H1 (cell line): ENCODE data around the gene IGSF11. TPM values are rescaled to one million over a fixed set of nuclear protein-coding genes. Genes with fewer than 3 reads are reported as not detected.

Source experiments
- CTCF ChIA-PET: fragments of 300-600 bp; sonication (Branson Sonifier 250); formaldehyde crosslinking; loops from one replicate; lab custom pipeline; 2021; ENCODE audit not compliant: partially characterized antibody; lab: Charles Lee
- POLR2A ChIA-PET: fragments of 300-600 bp; sonication (Branson Sonifier 250); formaldehyde crosslinking; loops from one replicate; lab custom pipeline; 2021; ENCODE audit warnings: inconsistent platforms; ENCODE audit not compliant: partially characterized antibody; lab: Charles Lee
- DNase-seq, 2 experiments: peaks; one replicate each; pipeline versions ENCODE4 v3.0.0 to v3.0.0-alpha.2; 2010 to 2022; ENCODE audit warnings: low spot score in 2 of 2, low read depth in 1 of 2, mixed read lengths in 1 of 2
- FAIRE-seq: peaks from 2 replicates; lab custom pipeline; 2011; peaks lifted over from hg19 to GRCh38; lab: Jason Lieb, UNC
- H2AFZ ChIP-seq: 2 replicates; pipeline ENCODE4 v1.8.1; 2012; ENCODE audit warnings: low read length, inconsistent platforms
- H2AK5ac ChIP-seq: 2 replicates; pipeline ENCODE4 v1.6.1; 2013; ENCODE audit warnings: low read depth, low read length
- H2BK120ac ChIP-seq: replicated peaks from 2 replicates; pipeline ENCODE3; 2013; ENCODE audit warnings: low read depth, low read length, inconsistent platforms
- H2BK12ac ChIP-seq: 2 replicates; pipeline ENCODE4 v1.6.1; 2013; ENCODE audit warnings: low read depth, low read length
- H2BK15ac ChIP-seq: 2 replicates; pipeline ENCODE4 v1.6.1; 2013; ENCODE audit warnings: low read length
- H2BK20ac ChIP-seq: 2 replicates; pipeline ENCODE4 v1.6.1; 2013; ENCODE audit warnings: low read length
- H2BK5ac ChIP-seq: 2 replicates; pipeline ENCODE4 v1.6.1; 2013; ENCODE audit warnings: low read depth, low read length
- H3K14ac ChIP-seq: 2 replicates; pipeline ENCODE4 v1.6.1; 2013; ENCODE audit warnings: inconsistent platforms; ENCODE audit not compliant: insufficient read length
- H3K18ac ChIP-seq: 2 replicates; pipeline ENCODE4 v1.6.1; 2013; ENCODE audit warnings: low read length; ENCODE audit errors: extremely low read depth
- H3K23ac ChIP-seq: 2 replicates; pipeline ENCODE4 v1.6.1; 2013; ENCODE audit warnings: inconsistent platforms; ENCODE audit not compliant: insufficient read length
- H3K23me2 ChIP-seq: 2 replicates; pipeline ENCODE4 v1.6.1; 2013; ENCODE audit warnings: low read depth, low read length
- H3K27ac ChIP-seq: 2 replicates; pipeline ENCODE4 v1.6.1; 2011; ENCODE audit warnings: low read depth, low read length, inconsistent platforms
- H3K27me3 ChIP-seq, 4 experiments: replicated peaks in 1 of 4; 1 replicate in 1 of 4; 2 replicates in 3 of 4; pipeline versions ENCODE4 v1.6.1 to v1.8.1; 2011 to 2013; ENCODE audit warnings: low read length in 3 of 4, mild to moderate bottlenecking in 3 of 4, inconsistent platforms in 2 of 4, mixed read lengths in 2 of 4, moderate library complexity in 1 of 4; ENCODE audit not compliant: control insufficient read depth in 3 of 4, insufficient read depth in 3 of 4; ENCODE audit errors: extremely low read depth in 1 of 4
- H3K36me3 ChIP-seq, 4 experiments: 2 replicates each; pipeline versions ENCODE4 v1.6.1 to v1.8.1; 2011 to 2013; ENCODE audit warnings: mild to moderate bottlenecking in 4 of 4, low read length in 3 of 4, moderate library complexity in 2 of 4, control low read depth in 1 of 4, inconsistent platforms in 1 of 4; ENCODE audit not compliant: insufficient read depth in 4 of 4, control insufficient read depth in 2 of 4
- H3K4ac ChIP-seq: replicated peaks from 2 replicates; pipeline ENCODE3; 2013; ENCODE audit warnings: low read length, low read depth, mixed read lengths, inconsistent platforms; ENCODE audit not compliant: insufficient read length
- H3K4me1 ChIP-seq, 4 experiments: replicated peaks in 1 of 4; 1 replicate in 1 of 4; 2 replicates in 3 of 4; pipeline versions ENCODE4 v1.6.1 to v1.8.1; 2011 to 2013; ENCODE audit warnings: low read length in 3 of 4, inconsistent platforms in 2 of 4, mixed read lengths in 1 of 4; ENCODE audit not compliant: insufficient read depth in 4 of 4, control insufficient read depth in 3 of 4
- H3K4me2 ChIP-seq, 2 experiments: 2 replicates each; pipeline versions ENCODE4 v1.6.1 to v1.8.1; 2011 to 2013; ENCODE audit warnings: low read depth in 2 of 2, low read length in 2 of 2, control low read depth in 1 of 2, inconsistent platforms in 1 of 2, mild to moderate bottlenecking in 1 of 2; ENCODE audit not compliant: insufficient read depth in 1 of 2
- H3K4me3 ChIP-seq, 4 experiments: fragments of 200-600, 300-600 bp in 1 of 4; sonication (generic), shearing (Covaris generic), sonication (Bioruptor Twin) in 1 of 4; 2 replicates each; pipeline versions ENCODE4 v1.5.1 to v1.8.1; 2011 to 2016; ENCODE audit warnings: low read length in 4 of 4, low read depth in 3 of 4, control low read depth in 2 of 4, inconsistent platforms in 2 of 4, mild to moderate bottlenecking in 2 of 4, mixed read lengths in 1 of 4, moderate library complexity in 1 of 4; ENCODE audit not compliant: insufficient read depth in 2 of 4; ENCODE audit errors: extremely low read depth in 1 of 4
- H3K56ac ChIP-seq: replicated peaks from 2 replicates; pipeline ENCODE3; 2013; ENCODE audit warnings: low read depth, mild to moderate bottlenecking, mixed read lengths, low read length, inconsistent platforms; ENCODE audit not compliant: insufficient read length
- H3K79me1 ChIP-seq: 2 replicates; pipeline ENCODE4 v1.6.1; 2013; ENCODE audit warnings: low read depth, low read length, control low read depth
- H3K79me2 ChIP-seq, 2 experiments: 2 replicates each; pipeline versions ENCODE4 v1.6.1 to v1.8.1; 2012 to 2013; ENCODE audit warnings: low read length in 2 of 2, mild to moderate bottlenecking in 2 of 2, inconsistent platforms in 1 of 2; ENCODE audit not compliant: insufficient read depth in 2 of 2, control insufficient read depth in 1 of 2
- H3K9ac ChIP-seq, 4 experiments: replicated peaks in 1 of 4; 1 replicate in 1 of 4; 2 replicates in 3 of 4; pipeline versions ENCODE4 v1.6.1 to v1.8.1; 2011 to 2013; ENCODE audit warnings: low read depth in 3 of 4, low read length in 3 of 4, control low read depth in 2 of 4, mild to moderate bottlenecking in 2 of 4, moderate library complexity in 2 of 4, inconsistent platforms in 1 of 4; ENCODE audit errors: extremely low read depth in 1 of 4
- H3K9me3 ChIP-seq, 2 experiments: 2 replicates each; pipeline versions ENCODE4 v1.6.1 to v1.8.1; 2012 to 2013; ENCODE audit warnings: mild to moderate bottlenecking in 2 of 2, moderate library complexity in 2 of 2, control low read depth in 1 of 2, inconsistent platforms in 1 of 2, low read depth in 1 of 2, low read length in 1 of 2, mixed read lengths in 1 of 2; ENCODE audit not compliant: insufficient read depth in 2 of 2
- H4K20me1 ChIP-seq, 2 experiments: replicated peaks in 1 of 2; 2 replicates each; pipeline versions ENCODE3 to v1.8.1; 2011 to 2013; ENCODE audit warnings: inconsistent platforms in 2 of 2, low read length in 2 of 2, mild to moderate bottlenecking in 1 of 2; ENCODE audit not compliant: insufficient read depth in 2 of 2, control insufficient read depth in 1 of 2
- H4K5ac ChIP-seq: 2 replicates; pipeline ENCODE4 v1.6.1; 2013; ENCODE audit warnings: low read length, low read depth, mixed read lengths, inconsistent platforms; ENCODE audit not compliant: insufficient read length
- H4K8ac ChIP-seq: 2 replicates; pipeline ENCODE4 v1.8.0; 2013; ENCODE audit warnings: mild to moderate bottlenecking, moderate library complexity, low read length, inconsistent platforms; ENCODE audit not compliant: insufficient read depth; ENCODE audit errors: extremely low read depth
- H4K91ac ChIP-seq: replicated peaks from 2 replicates; pipeline ENCODE3; 2013; ENCODE audit warnings: low read length, mixed read lengths, inconsistent platforms; ENCODE audit not compliant: insufficient read length
- BCL11A ChIP-seq, 2 experiments: IDR thresholded peaks; one replicate each; pipeline ENCODE4 v1.6.1; 2011; ENCODE audit warnings: low read depth in 2 of 2, low read length in 2 of 2, mild to moderate bottlenecking in 2 of 2
- CBX5 ChIP-seq: fragments of 300-800, 300-1000 bp; sonication (generic); IDR thresholded peaks from 2 replicates; pipeline ENCODE4 v1.7.1; 2016; ENCODE audit warnings: antibody characterized with exemption, low read length, low read depth
- CHD2 ChIP-seq: IDR thresholded peaks from 2 replicates; pipeline ENCODE4 v1.6.1; 2012; ENCODE audit warnings: low read length, improper control_type of control experiment
- FOSL1 ChIP-seq: IDR thresholded peaks from 2 replicates; pipeline ENCODE4 v1.6.1; 2011; ENCODE audit warnings: mild to moderate bottlenecking, low read depth, low read length, moderate library complexity; ENCODE audit not compliant: insufficient read depth
- POLR2A ChIP-seq, 2 experiments: IDR thresholded peaks; 1 replicate in 1 of 2; 2 replicates in 1 of 2; pipeline ENCODE4 v1.6.1; 2011; ENCODE audit warnings: low read depth in 2 of 2, low read length in 2 of 2, mild to moderate bottlenecking in 2 of 2; ENCODE audit errors: control extremely low read depth in 1 of 2
- POLR2AphosphoS5 ChIP-seq: IDR thresholded peaks from 2 replicates; pipeline ENCODE4 v1.6.1; 2011; ENCODE audit warnings: low read depth, low read length
- POU5F1 ChIP-seq: IDR thresholded peaks from 2 replicates; pipeline ENCODE4 v1.6.1; 2011; ENCODE audit warnings: low read depth, mild to moderate bottlenecking, low read length, moderate library complexity
- RBBP5 ChIP-seq: IDR thresholded peaks from 2 replicates; pipeline ENCODE4 v1.7.1; 2012; ENCODE audit warnings: low read depth, mild to moderate bottlenecking, inconsistent platforms, low read length, moderate library complexity, borderline replicate concordance
- SIRT6 ChIP-seq: IDR thresholded peaks from one replicate; pipeline ENCODE4 v1.7.1; 2012; ENCODE audit warnings: low read length, inconsistent platforms
- SIX5 ChIP-seq: IDR thresholded peaks from 2 replicates; pipeline ENCODE4 v1.6.1; 2011; ENCODE audit warnings: mild to moderate bottlenecking, low read depth, low read length
- SRF ChIP-seq: IDR thresholded peaks from 2 replicates; pipeline ENCODE4 v1.6.1; 2011; ENCODE audit warnings: mild to moderate bottlenecking, low read depth, low read length, moderate library complexity
- TCF12 ChIP-seq: IDR thresholded peaks from 2 replicates; pipeline ENCODE4 v1.6.1; 2011; ENCODE audit warnings: low read depth, mild to moderate bottlenecking, low read length
- WGBS, 2 experiments: shearing (Covaris generic) in 1 of 2; methylation state at CpG; one replicate each; pipeline versions ENCODE4 v1.1.6 to v1.1.7; 2013 to 2015; ENCODE audit warnings: low lambda C conversion rate in 2 of 2, mixed read lengths in 2 of 2, inconsistent platforms in 1 of 2, low coverage in 1 of 2, missing lambda C conversion rate in 1 of 2; ENCODE audit not compliant: insufficient replicate concordance in 2 of 2, insufficient coverage in 1 of 2, insufficient read length in 1 of 2; ENCODE audit errors: extremely low coverage in 1 of 2, missing lambda C conversion rate in 1 of 2; 5-methylcytosine and 5-hydroxymethylcytosine counted together
- polyA plus RNA-seq, 7 experiments: library from polyadenylated mRNA; depleted of rRNA in 3 of 7; stranded (reverse) in 5 of 7; unstranded in 2 of 7; fragments of >200 nt in 5 of 7; fragments of 200-250 nt in 2 of 7; gene quantifications; 1 replicate in 5 of 7; 2 replicates in 1 of 7; 4 replicates in 1 of 7; pipeline versions ENCODE4 v1.2.1 to v1.2.3, GENCODE V29; 2011 to 2013; ENCODE audit warnings: missing spikeins in 2 of 7, mixed read lengths in 2 of 7
- total RNA-seq: library from RNA; stranded (reverse); fragmentation: NEBNext Ultra II Directional; extraction: Animal tissue kit (Norgen Biotek cat#: 25700); gene quantifications from 2 replicates; pipeline ENCODE4 v1.2.1, GENCODE V29; 2021
- TF ChIP-seq, protein P1 (sequence below): IDR thresholded peaks from 2 replicates; pipeline ENCODE4 v1.6.1; 2011; ENCODE audit warnings: low read depth, mild to moderate bottlenecking, low read length; ENCODE audit not compliant: insufficient read depth

IGSF11 gene
- total and polyA plus RNA-seq, 2 of the 8 experiments (the other 6 are each of a cell fraction or from before 2014, with no cell fraction given): 1.1 to 4.1 TPM

DNA sequence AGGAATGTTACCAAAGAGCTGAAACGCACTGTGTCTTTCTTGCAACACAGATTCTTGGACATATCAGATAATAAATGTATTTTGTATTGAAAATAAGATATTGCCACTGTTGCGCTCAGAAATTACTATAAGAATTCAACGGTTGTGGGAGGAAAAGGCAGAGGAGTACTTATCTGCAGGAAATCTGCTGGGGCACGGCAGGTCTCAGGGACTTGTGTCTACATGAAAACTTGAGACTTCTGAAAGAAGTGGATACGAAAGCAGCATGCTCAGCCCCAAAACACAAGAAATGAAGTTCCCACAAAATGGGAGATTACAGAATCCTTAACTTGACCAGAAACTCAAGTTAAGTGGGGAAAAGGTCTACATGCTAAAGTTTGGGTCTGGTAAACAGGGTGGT, 86.5 kb downstream of the IGSF11 start:
- DNase-seq (no peak), FAIRE-seq (no peak)
- WGBS, 2 experiments: 87% methylated on average over 5 of the region's 5 CpGs; no CpG with 5 or more reads in 1 of the 2 experiments
- Histone ChIP-seq H2BK5ac (no peak overlapping the region), H2BK120ac (no peak overlapping the region), H3K4ac (no peak overlapping the region), H3K27me3 (no peaks in the 10 kb centered on the region), H2BK12ac (no peak overlapping the region), H3K4me3 (no peak overlapping the region), H3K23ac (no peak overlapping the region), H3K18ac (no peak overlapping the region), H3K4me2 (no peak overlapping the region), H3K27ac (no peak overlapping the region), H3K4me1 (no peaks in the 10 kb centered on the region), H3K56ac (no peak overlapping the region), H3K79me2 (no peaks in the 10 kb centered on the region), H3K9me3 (no peaks in the 10 kb centered on the region), H3K9ac (no peak overlapping the region), H4K91ac (no peak overlapping the region), H4K5ac (no peak overlapping the region), H3K23me2 (no peaks in the 10 kb centered on the region), H2AK5ac (no peak overlapping the region), H3K36me3 (no peaks in the 10 kb centered on the region), H4K8ac (no peak overlapping the region), H3K14ac (no peak overlapping the region), H3K79me1 (no peaks in the 10 kb centered on the region), H2AFZ (no peak overlapping the region), H4K20me1 (no peaks in the 10 kb centered on the region), H2BK15ac (no peak overlapping the region), H2BK20ac (no peak overlapping the region)
- CTCF ChIA-PET: interaction anchor here (1.7 kb wide), 1 partner anchor 63 kb away, joined by 6 read pairs; no protein-coding TSS in a partner anchor
- POLR2A ChIA-PET: no interaction called here
- TF ChIP-seq SIX5 (no peak), POLR2A (IDR thresholded peaks at IDR 0.05; ENCODE audit: control extremely low read depth in 1 of 2, low read depth in 2 of 2, low read length in 2 of 2) (no peak), CBX5 (no peak), SRF (no peak), TCF12 (no peak), BCL11A (IDR thresholded peaks at IDR 0.05; ENCODE audit: low read depth in 2 of 2, low read length in 2 of 2) (no peak), RBBP5 (no peak), CHD2 (no peak), SIRT6 (no peak), POLR2AphosphoS5 (no peak), FOSL1 (no peak), POU5F1 (no peak)
- TF ChIP-seq, protein P1, sequence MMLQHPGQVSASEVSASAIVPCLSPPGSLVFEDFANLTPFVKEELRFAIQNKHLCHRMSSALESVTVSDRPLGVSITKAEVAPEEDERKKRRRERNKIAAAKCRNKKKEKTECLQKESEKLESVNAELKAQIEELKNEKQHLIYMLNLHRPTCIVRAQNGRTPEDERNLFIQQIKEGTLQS: no peak
